ENCODE results near the gene IL21R.

- TF ChIP-seq CTCF (IDR thresholded peaks at IDR 0.05), result no peak
- TF ChIP-seq POLR2A (IDR thresholded peaks at IDR 0.05), result no peak
- TF ChIP-seq POLR2AphosphoS5 (IDR thresholded peaks at IDR 0.05; ENCODE audit: insufficient read depth in 1 of 2, low read depth in 1 of 2), result no peak
These were observed 29.0 kb downstream of the IL21R start for GRCh38 chr16:27430923-27431484.

Data from vagina (tissue), 2 donors.